GM12892 (cell line): Measurements from ENCODE around the gene SPRED3.
"Not testable (repeated sequence)": the region's sequence is repeated elsewhere in the genome, so short reads cannot be mapped to it uniquely, and the experiment has no call there.

Experiments used
- DNase-seq: peaks from one replicate; pipeline ENCODE4 v3.0.0; 2011; ENCODE audit not compliant: insufficient read length
- FAIRE-seq: peaks from 2 replicates; lab custom pipeline; 2011; peaks lifted over from hg19 to GRCh38; lab: Jason Lieb, UNC
- POLR2A ChIP-seq: IDR thresholded peaks from 2 replicates; pipeline ENCODE4 v1.6.1; 2011; ENCODE audit warnings: low read depth, low read length, control low read depth
- POLR2AphosphoS5 ChIP-seq: IDR thresholded peaks from 2 replicates; pipeline ENCODE4 v1.6.1; 2011; ENCODE audit warnings: low read depth, low read length, control low read depth
- TAF1 ChIP-seq: IDR thresholded peaks from 2 replicates; pipeline ENCODE4 v1.6.1; 2011; ENCODE audit warnings: low read depth, mild to moderate bottlenecking, control low read depth, low read length, borderline replicate concordance

SPRED3 gene

DNA sequence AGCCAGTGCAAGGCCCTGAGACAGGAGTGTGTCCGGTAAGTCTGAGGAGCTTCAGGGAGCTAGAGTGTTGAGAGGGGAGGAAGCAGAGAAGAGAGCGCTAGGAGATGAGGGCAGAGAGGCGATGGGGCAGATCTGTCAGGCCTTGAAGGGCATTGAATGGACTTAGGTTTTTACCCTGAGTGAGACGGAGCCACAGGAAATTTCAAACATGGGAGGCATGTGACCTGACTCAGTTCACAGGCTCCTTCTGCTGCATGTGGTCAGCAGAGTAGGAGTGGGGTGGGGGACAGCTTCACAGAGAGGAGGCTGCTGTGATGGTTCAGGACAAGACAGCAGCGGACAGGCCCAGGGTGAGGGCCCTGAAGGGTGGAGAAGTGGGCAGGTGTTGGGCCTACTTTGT lies 11.9 kb downstream of the SPRED3 start:
- DNase-seq (no peak), FAIRE-seq (no peak)
- no peak for TF ChIP-seq POLR2AphosphoS5
- TF ChIP-seq TAF1: no peak
- TF ChIP-seq POLR2A: no peak

DNA sequence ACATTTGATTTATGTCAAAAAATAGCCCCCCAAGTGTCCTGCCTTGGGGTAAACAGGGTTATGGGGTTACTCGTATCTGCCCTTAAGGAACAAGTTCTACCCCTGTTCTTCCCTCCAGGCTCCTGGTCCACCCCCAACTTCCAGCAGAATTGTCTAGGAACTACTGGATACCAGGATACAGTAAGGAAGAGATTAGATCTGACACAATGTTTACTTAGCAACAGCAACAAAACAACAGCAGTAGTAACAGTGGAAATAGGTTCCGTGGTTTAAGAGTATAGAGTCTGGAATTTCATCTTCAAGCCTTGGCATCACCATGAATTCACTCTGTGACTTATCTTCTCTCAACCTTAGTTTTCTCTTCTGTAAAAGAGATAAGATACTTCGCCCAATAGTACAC lies 12.7 kb downstream of the SPRED3 start:
- TF ChIP-seq TAF1: no peak
- TF ChIP-seq POLR2AphosphoS5: no peak
- no peak for TF ChIP-seq POLR2A
- DNase-seq: no peak
- no peak for FAIRE-seq

DNA sequence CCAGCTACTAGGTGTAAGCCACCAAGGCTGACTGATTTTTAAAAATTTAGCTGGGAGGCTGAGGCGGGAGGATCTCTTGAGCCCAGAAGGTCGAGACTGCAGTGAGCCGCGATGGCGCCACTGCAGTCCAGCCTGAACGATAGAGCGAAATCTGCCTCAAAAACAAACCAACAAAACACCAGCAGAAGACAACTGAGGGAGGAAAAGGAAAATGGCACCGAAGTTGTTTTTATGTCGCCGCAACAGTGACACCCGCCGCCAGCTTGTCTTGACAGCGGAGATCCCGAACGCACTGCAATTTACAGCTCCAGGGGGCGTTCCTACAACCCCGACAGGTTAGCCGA lies 14.1 kb downstream of the SPRED3 start:
- TF ChIP-seq TAF1 (no peak), POLR2AphosphoS5 (no peak), POLR2A (no peak)
- DNase-seq (no peak), FAIRE-seq (no peak)

GRCh38 chr19:38402967-38403674 lies 14.6 kb downstream of the SPRED3 start, which contains the start of gene FAM98C:
FAM98C (plus strand) TSS chr19:38403093; CDS start chr19:38403154, 61 bp downstream.
- FAIRE-seq: peak; percentile 88
- peak; percentile 100 for DNase-seq
- peak; percentile 43; the same call in 1 of the 2 replicates for TF ChIP-seq POLR2A
- TF ChIP-seq POLR2AphosphoS5: no peak

DNA sequence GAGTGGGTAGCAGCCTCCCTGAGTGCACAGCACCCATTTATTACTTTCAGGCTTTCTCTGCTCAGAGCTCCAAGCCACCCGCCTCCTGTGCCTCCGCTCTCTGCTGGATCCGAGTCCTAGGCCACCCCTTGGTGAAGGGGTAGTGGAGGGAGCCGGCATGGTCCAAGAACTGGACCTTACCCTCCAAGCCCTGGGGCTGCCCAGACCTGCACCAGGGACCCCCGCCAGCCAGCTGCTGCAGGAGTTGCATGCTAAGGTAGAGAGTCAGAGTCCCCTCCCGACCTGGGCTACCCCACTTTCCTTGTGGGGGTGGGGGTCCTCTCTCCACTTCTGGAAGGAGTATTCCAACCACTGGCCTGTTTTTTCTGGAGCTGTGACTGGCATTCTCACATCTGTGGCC lies 16.4 kb downstream of the SPRED3 start:
- DNase-seq (no peak), FAIRE-seq (no peak)

DNA sequence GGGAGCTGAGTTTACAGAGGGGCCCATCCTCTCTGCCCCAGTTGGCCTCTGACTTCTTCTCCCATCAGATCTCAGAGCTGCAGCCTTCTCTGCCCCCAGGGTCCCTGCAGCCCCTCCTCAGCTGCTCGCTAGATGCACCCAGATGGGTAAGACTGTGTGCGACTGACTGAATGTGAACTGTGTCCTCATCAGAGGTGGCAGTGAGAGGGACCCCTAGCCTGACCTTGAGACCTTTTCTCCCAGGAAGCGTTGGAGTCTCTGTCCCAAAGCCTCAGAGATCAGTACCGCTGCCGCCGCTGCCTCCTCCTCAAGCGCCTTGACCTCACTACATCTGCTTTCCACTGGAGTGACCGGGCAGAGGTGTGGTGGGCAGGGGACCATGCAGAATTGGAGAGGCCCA lies 16.8 kb downstream of the SPRED3 start:
- no peak for FAIRE-seq
- DNase-seq: no peak
- no peak for TF ChIP-seq POLR2A
- TF ChIP-seq POLR2AphosphoS5: no peak
- TF ChIP-seq TAF1: no peak

More for the DNA sequence above, 16.4 kb downstream of the SPRED3 start:
- no peak for TF ChIP-seq TAF1
- TF ChIP-seq POLR2A: no peak
- no peak for TF ChIP-seq POLR2AphosphoS5

DNA sequence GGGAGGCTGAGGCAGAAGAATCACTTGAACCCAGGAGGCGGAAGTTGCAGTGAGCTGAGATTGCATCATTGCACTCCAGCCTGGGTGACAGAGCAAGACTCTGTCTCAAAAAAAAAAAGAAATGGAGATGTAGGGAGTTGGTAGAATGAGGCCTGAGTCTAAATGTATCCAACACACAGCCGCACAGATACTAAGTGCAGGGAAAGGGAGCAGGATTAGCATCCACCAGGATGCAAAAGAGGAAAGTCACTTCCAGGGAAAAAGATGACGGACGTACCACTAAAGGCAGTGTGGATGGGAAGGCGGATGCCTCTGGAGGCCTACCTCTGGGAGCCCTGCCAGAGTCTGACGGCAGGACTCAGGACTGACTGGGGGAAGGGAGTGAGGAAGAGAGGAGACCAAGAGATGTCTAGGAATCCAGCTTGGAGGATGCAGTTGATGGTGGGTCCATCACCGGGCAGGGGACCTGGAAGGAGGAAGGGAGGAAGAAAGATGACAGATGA lies 21.2 kb downstream of the SPRED3 start:
- FAIRE-seq (no peak), DNase-seq (no peak)
- TF ChIP-seq POLR2A (no peak), TAF1 (no peak), POLR2AphosphoS5 (no peak)

DNA sequence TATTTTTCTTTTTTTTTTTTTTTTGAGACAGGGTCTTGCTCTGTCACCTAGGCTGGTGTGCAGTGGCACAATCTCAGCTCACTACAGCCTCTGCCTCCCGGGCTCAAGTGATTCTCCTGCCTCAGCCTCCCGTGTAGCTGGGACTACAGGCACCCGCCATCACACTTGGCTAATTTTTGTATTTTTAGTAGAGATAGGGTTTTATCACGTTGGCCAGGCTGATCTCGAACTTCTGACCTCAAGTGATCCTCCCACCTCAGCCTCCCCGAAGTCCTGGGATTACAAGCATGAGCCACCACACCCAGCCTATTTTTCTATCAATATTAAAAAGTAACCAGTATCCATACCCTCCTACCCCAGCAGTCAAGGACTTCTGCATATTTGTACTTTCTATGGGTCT lies 21.9 kb downstream of the SPRED3 start:
- not testable (repeated sequence) for DNase-seq, FAIRE-seq

DNA sequence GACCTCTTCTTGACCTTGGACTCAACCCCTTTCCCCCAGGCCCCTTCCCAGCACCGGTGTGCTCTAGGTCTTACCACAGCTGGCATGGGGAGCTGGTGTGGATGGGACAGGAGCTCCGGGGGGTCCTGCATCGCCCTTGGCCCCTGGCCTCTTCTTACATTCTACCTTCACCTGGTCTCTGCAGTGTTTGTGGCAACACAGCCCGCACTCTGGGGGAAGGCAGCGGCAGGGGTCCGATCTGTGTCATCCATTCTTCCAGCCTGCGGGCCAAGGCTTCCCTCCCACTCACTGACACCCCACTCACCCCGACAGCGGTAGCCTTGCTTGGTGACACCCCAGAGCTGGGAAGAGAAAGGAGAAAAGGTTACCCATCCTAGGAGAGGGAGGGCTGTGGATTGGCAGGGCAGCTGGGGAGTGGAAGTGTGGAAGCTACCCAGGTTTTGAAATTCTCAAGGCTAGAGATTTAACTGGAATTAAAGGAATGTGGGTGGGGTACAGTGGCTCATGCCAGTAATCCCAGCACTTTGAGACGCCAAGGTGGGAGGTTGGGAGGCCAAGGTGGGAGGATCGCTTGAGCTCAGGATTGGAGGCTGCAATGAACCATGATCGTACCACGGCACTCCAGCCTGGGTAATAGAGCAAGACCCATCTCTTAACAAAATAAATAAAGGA lies 22.7 kb downstream of the SPRED3 start:
- DNase-seq: no peak
- TF ChIP-seq TAF1: no peak
- FAIRE-seq: no peak

GRCh38 chr19:38411898-38412297 lies 23.4 kb downstream of the SPRED3 start:
- FAIRE-seq, DNase-seq: not testable (repeated sequence)

DNA sequence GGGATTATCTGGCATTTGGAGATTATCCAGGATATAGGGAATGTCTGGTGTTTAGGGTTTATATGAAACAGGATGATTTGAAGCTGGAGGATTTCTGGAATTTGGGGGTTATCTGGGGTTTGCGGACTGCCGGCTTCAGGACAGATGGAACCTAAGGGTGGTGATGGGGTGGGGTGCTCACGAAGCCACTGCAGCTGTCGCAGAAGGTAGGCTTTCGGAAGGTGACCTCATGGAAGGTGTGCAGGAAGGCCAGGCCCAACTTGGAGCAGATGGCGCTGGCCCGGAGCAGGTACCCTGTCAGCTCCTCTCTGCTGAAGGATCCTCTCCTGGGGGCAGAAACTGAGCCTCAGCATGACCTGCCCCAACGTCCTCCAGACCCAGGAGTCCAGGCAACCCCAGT lies 24.0 kb downstream of the SPRED3 start:
- TF ChIP-seq TAF1: no peak
- no peak for TF ChIP-seq POLR2AphosphoS5
- no peak for TF ChIP-seq POLR2A
- DNase-seq (no peak), FAIRE-seq (no peak)

DNA sequence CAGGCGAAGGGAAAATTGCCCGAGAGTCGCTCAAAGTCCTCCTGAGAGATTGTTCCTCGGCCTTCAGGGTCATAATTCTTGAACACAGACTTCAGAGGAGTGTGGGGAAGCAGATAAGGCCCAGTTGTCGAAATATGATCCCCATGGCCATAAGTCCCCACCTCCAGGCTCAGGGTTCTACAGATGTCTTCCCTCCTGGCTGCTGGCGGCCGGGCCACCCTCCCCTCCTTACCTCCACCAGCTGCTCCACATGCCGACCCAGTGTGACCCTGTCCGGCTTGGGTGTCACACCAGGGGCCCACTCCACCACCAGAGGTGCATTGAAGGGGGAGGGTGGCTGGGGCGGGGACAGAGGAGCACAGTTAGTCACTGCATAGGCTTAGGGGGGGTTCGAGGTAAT lies 24.5 kb downstream of the SPRED3 start:
- TF ChIP-seq POLR2AphosphoS5: no peak
- TF ChIP-seq TAF1: no peak
- no peak for TF ChIP-seq POLR2A
- DNase-seq: no peak
- no peak for FAIRE-seq
